SH-SY5Y (cell line): ENCODE measurements around the gene DDX54.

Experiments used
- GATA2 ChIP-seq: IDR thresholded peaks from 2 replicates; pipeline ENCODE4 v1.6.1; 2011; ENCODE audit warnings: mild to moderate bottlenecking, low read depth, low read length
- GATA3 ChIP-seq: IDR thresholded peaks from 2 replicates; pipeline ENCODE4 v1.6.1; 2011; ENCODE audit warnings: low read depth, mild to moderate bottlenecking, low read length, moderate library complexity

DNA sequence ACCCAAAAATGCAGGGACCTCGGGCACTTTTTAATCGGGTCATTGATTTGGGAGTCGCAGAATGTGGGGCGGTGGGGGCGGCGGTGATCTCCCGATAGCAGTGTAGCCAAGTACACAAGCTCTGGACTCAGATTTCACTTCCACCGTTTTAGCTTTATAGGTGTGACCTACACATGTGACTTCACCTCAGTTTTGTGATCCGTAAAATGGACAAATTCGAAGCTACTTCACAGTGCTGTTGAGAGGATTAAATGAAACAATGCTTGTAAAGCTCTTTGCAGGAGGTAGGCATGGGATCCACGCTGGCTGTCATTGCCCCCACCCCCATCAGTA is 721 bp upstream of the DDX54 start:
- no peak for TF ChIP-seq GATA3
- TF ChIP-seq GATA2: no peak
